ENCODE measurements around the gene TPD52L3. TPM values are rescaled to one million over a fixed set of nuclear protein-coding genes. Genes with fewer than 3 reads are reported as not detected.

The TPD52L3 gene
- total RNA-seq, 1 donor from 2014 or later = not detected

DNA sequence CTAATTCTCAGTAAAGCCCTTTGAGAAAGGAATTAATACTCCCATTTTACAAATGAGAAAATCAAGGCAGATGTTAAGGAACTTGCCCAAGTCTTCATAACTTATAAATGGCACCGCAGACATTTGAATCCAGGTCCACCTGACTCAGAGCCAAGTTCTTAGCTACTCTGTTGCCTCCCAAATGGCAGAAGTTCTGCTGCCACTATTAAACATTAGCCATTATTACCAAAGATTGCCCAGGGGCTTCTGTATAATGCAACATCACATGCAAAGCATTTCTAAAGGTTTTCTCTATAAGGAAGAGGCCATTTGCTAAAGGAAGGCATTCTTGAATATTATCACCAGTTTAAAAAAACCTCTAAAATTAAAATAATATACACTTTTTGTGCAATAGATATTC lies 28.3 kb downstream of the TPD52L3 start:
- Histone ChIP-seq H3K4me3 (ENCODE audit: low read depth, low read length) (no peak overlapping the region), H3K36me3 (ENCODE audit: control insufficient read depth, insufficient read depth, low read length) (no peaks in the 10 kb centered on the region), H3K27me3 (ENCODE audit: control insufficient read depth, insufficient read depth, low read length) (no peaks in the 10 kb centered on the region)
- TF ChIP-seq, protein P1, sequence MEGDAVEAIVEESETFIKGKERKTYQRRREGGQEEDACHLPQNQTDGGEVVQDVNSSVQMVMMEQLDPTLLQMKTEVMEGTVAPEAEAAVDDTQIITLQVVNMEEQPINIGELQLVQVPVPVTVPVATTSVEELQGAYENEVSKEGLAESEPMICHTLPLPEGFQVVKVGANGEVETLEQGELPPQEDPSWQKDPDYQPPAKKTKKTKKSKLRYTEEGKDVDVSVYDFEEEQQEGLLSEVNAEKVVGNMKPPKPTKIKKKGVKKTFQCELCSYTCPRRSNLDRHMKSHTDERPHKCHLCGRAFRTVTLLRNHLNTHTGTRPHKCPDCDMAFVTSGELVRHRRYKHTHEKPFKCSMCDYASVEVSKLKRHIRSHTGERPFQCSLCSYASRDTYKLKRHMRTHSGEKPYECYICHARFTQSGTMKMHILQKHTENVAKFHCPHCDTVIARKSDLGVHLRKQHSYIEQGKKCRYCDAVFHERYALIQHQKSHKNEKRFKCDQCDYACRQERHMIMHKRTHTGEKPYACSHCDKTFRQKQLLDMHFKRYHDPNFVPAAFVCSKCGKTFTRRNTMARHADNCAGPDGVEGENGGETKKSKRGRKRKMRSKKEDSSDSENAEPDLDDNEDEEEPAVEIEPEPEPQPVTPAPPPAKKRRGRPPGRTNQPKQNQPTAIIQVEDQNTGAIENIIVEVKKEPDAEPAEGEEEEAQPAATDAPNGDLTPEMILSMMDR (IDR thresholded peaks at IDR 0.05; ENCODE audit: insufficient read depth, low read length, poor library complexity, severe bottlenecking) = no peak
- DNase-seq (ENCODE audit: low read depth) = no peak

GRCh38 chr9:6356904-6357303 lies 28.7 kb downstream of the TPD52L3 start:
- Histone ChIP-seq H3K4me3 (ENCODE audit: low read depth, low read length) (no peak overlapping the region), H3K36me3 (ENCODE audit: control insufficient read depth, insufficient read depth, low read length) (no peaks in the 10 kb centered on the region), H3K27me3 (ENCODE audit: control insufficient read depth, insufficient read depth, low read length) (no peaks in the 10 kb centered on the region)
- no peak for DNase-seq (ENCODE audit: low read depth)
- TF ChIP-seq, protein P1 (IDR thresholded peaks at IDR 0.05; ENCODE audit: insufficient read depth, low read length, poor library complexity, severe bottlenecking) = no peak

DNA sequence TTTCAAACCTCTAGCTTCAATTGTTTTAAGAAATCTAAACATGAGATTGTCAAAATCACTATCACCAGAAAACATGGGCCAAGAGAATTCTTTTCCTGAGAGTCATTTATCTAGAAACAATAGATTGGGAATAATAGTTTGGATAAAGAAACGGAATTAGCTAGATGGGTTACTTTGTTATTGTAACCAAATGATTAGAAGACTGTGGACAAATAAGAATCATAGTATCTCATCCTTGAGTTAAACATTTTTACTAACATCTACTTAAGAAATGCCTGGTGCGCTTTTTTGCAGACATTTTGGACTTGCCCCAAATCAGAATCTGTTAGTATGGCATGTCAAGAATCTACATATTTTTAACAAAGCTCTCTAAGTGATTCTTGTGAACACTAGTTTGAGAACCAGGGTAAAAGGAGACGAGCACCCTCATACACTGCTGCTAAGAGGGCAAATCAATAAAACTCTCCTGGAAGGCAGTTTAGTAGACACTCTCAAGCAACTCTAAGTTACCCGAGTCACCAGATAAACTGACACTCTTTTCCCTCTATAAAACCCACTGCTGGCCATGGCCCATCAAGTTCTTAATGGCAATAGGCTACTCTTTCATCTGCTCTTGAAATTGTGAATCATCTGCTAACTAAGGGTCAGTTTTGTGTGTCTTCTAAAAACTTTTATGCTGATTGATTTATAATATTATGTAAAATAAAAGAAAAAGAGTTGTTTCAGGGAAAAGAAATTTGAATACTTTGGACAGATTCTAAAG lies 39.1 kb downstream of the TPD52L3 start:
- no peak overlapping the region for H3K4me3 ChIP-seq (ENCODE audit: low read depth, low read length)
- no peaks in the 10 kb centered on the region for H3K27me3 ChIP-seq (ENCODE audit: control insufficient read depth, insufficient read depth, low read length)
- DNase-seq (ENCODE audit: low read depth) = no peak
- TF ChIP-seq, protein P1 (IDR thresholded peaks at IDR 0.05; ENCODE audit: insufficient read depth, low read length, poor library complexity, severe bottlenecking) = no peak
- no peaks in the 10 kb centered on the region for H3K36me3 ChIP-seq (ENCODE audit: control insufficient read depth, insufficient read depth, low read length)

GRCh38 chr9:6368831-6369230 lies 40.7 kb downstream of the TPD52L3 start:
- no peak for DNase-seq (ENCODE audit: low read depth)
- Histone ChIP-seq H3K27me3 (ENCODE audit: control insufficient read depth, insufficient read depth, low read length) (no peaks in the 10 kb centered on the region), H3K36me3 (ENCODE audit: control insufficient read depth, insufficient read depth, low read length) (no peaks in the 10 kb centered on the region), H3K4me3 (ENCODE audit: low read depth, low read length) (no peak overlapping the region)
- TF ChIP-seq, protein P1 (IDR thresholded peaks at IDR 0.05; ENCODE audit: insufficient read depth, low read length, poor library complexity, severe bottlenecking) = no peak

Other genes with a start within 250 kb of the TPD52L3 start
- gene IL33, start 112.6 kb upstream of the TPD52L3 start, total RNA-seq = 0.68 and 0.84 TPM in 2 replicates
- 31.9 and 32.9 TPM in 2 replicates for gene UHRF2, start 84.8 kb downstream of the TPD52L3 start, total RNA-seq

Measured in kidney epithelial cell (primary cell).